Measurements from ENCODE around the gene SLC6A13.

Gene SLC6A13

GRCh38 chr12:232731-233614 lies 29.7 kb downstream of the SLC6A13 start:
- no peak for TF ChIP-seq ZNF274 (IDR thresholded peaks at IDR 0.05; ENCODE audit: low read depth, low read length)

GRCh38 chr12:230925-231671 lies 31.5 kb downstream of the SLC6A13 start:
- TF ChIP-seq ZNF274 (IDR thresholded peaks at IDR 0.05; ENCODE audit: low read depth, low read length) = no peak
- no peak overlapping the region for H3K4me3 ChIP-seq (ENCODE audit: low read length)

More at GRCh38 chr12:232731-233614, 29.7 kb downstream of the SLC6A13 start:
- H3K4me3 ChIP-seq (ENCODE audit: low read length) = no peak overlapping the region

GRCh38 chr12:229441-230191 lies 33.0 kb downstream of the SLC6A13 start:
- H3K4me3 ChIP-seq (ENCODE audit: low read length) = no peak overlapping the region
- no peak for TF ChIP-seq ZNF274 (IDR thresholded peaks at IDR 0.05; ENCODE audit: low read depth, low read length)

GRCh38 chr12:228846-229200 lies 33.8 kb downstream of the SLC6A13 start:
- TF ChIP-seq ZNF274 (IDR thresholded peaks at IDR 0.05; ENCODE audit: low read depth, low read length) = no peak
- H3K4me3 ChIP-seq (ENCODE audit: low read length) = no peak overlapping the region

GRCh38 chr12:227923-228845 lies 34.5 kb downstream of the SLC6A13 start:
- no peak for TF ChIP-seq ZNF274 (IDR thresholded peaks at IDR 0.05; ENCODE audit: low read depth, low read length)
- no peak overlapping the region for H3K4me3 ChIP-seq (ENCODE audit: low read length)

GRCh38 chr12:227286-227915 lies 35.2 kb downstream of the SLC6A13 start:
- no peak for TF ChIP-seq ZNF274 (IDR thresholded peaks at IDR 0.05; ENCODE audit: low read depth, low read length)
- no peak overlapping the region for H3K4me3 ChIP-seq (ENCODE audit: low read length)

- no peak for TF ChIP-seq ZNF274 (IDR thresholded peaks at IDR 0.05; ENCODE audit: low read depth, low read length)
Measured at GRCh38 chr12:226401-226800, 36.2 kb downstream of the SLC6A13 start.

GRCh38 chr12:225012-225411 lies 37.6 kb downstream of the SLC6A13 start:
- no peak overlapping the region for H3K4me3 ChIP-seq (ENCODE audit: low read length)
- TF ChIP-seq ZNF274 (IDR thresholded peaks at IDR 0.05; ENCODE audit: low read depth, low read length) = no peak

More at GRCh38 chr12:226401-226800, 36.2 kb downstream of the SLC6A13 start:
- no peak overlapping the region for H3K4me3 ChIP-seq (ENCODE audit: low read length)

- no peak overlapping the region for H3K4me3 ChIP-seq (ENCODE audit: low read length)
- no peak for TF ChIP-seq ZNF274 (IDR thresholded peaks at IDR 0.05; ENCODE audit: low read depth, low read length)
Measured at GRCh38 chr12:224330-224729, 38.3 kb downstream of the SLC6A13 start.

- no peak overlapping the region for H3K4me3 ChIP-seq (ENCODE audit: low read length)
- no peak for TF ChIP-seq ZNF274 (IDR thresholded peaks at IDR 0.05; ENCODE audit: low read depth, low read length)
Measured at GRCh38 chr12:223841-224240, 38.8 kb downstream of the SLC6A13 start.

GRCh38 chr12:221736-222135 lies 40.9 kb downstream of the SLC6A13 start:
- no peak overlapping the region for H3K4me3 ChIP-seq (ENCODE audit: low read length)
- no peak for TF ChIP-seq ZNF274 (IDR thresholded peaks at IDR 0.05; ENCODE audit: low read depth, low read length)

GRCh38 chr12:220946-221550 lies 41.6 kb downstream of the SLC6A13 start:
- TF ChIP-seq ZNF274 (IDR thresholded peaks at IDR 0.05; ENCODE audit: low read depth, low read length) = no peak
- no peak overlapping the region for H3K4me3 ChIP-seq (ENCODE audit: low read length)

Measured in GM08714 (cell line).